ENCODE results near the gene SUMO3.

GRCh38 chr21:44757731-44758130, 60.1 kb downstream of the SUMO3 start:
- no peak for TF ChIP-seq EZH2 (IDR thresholded peaks at IDR 0.05; ENCODE audit: borderline replicate concordance, low read length)
- TF ChIP-seq CTCF (conservative IDR thresholded peaks at IDR 0.05 in 1 of 2, IDR thresholded peaks at IDR 0.05 in 1 of 2; ENCODE audit: extremely low read depth in 1 of 2, insufficient read depth in 1 of 2, low read depth in 1 of 2, low read length in 2 of 2), result no peak

Measured in mammary epithelial cell (primary cell).